Effector memory CD4-positive, alpha-beta T cell (primary cell): ENCODE measurements around the gene TLE6.
"Not testable (repeated sequence)": the region's sequence is repeated elsewhere in the genome, so short reads cannot be mapped to it uniquely, and the experiment has no call there.

Experiments
- DNase-seq, 3 donors: peaks; one replicate each; pipeline ENCODE4 v3.0.0-alpha.2; 2020
- H3K27ac ChIP-seq: 2 replicates; pipeline ENCODE4 v1.7.0; 2013; ENCODE audit warnings: mild to moderate bottlenecking, low read length, moderate library complexity; ENCODE audit not compliant: insufficient read depth, poor library complexity, severe bottlenecking
- H3K27me3 ChIP-seq: replicated peaks from 2 replicates; pipeline ENCODE4 v1.7.0; 2013; ENCODE audit warnings: mild to moderate bottlenecking, low read length; ENCODE audit not compliant: insufficient read depth, control insufficient read depth, poor library complexity, severe bottlenecking
- H3K36me3 ChIP-seq: 2 replicates; pipeline ENCODE4 v1.7.0; 2013; ENCODE audit warnings: mild to moderate bottlenecking, low read length, moderate library complexity; ENCODE audit not compliant: control insufficient read depth, insufficient read depth
- H3K4me1 ChIP-seq: 2 replicates; pipeline ENCODE4 v1.7.0; 2013; ENCODE audit warnings: low read length, mild to moderate bottlenecking; ENCODE audit not compliant: control insufficient read depth, insufficient read depth, poor library complexity, severe bottlenecking
- H3K4me3 ChIP-seq: 2 replicates; pipeline ENCODE4 v1.7.0; 2013; ENCODE audit warnings: low read length, low read depth, mild to moderate bottlenecking; ENCODE audit not compliant: insufficient read depth, poor library complexity, severe bottlenecking
- H3K9me3 ChIP-seq: 2 replicates; pipeline ENCODE4 v1.7.0; 2013; ENCODE audit warnings: mild to moderate bottlenecking, low read length, moderate library complexity; ENCODE audit not compliant: control insufficient read depth
- total RNA-seq, 3 donors: gene quantifications; one replicate each; lab custom pipeline; 2026; lab: John Stamatoyannopoulos, UW

TLE6 gene
- 0 to 0.17 (median 0) reads per million in 3 donors for total RNA-seq

DNA sequence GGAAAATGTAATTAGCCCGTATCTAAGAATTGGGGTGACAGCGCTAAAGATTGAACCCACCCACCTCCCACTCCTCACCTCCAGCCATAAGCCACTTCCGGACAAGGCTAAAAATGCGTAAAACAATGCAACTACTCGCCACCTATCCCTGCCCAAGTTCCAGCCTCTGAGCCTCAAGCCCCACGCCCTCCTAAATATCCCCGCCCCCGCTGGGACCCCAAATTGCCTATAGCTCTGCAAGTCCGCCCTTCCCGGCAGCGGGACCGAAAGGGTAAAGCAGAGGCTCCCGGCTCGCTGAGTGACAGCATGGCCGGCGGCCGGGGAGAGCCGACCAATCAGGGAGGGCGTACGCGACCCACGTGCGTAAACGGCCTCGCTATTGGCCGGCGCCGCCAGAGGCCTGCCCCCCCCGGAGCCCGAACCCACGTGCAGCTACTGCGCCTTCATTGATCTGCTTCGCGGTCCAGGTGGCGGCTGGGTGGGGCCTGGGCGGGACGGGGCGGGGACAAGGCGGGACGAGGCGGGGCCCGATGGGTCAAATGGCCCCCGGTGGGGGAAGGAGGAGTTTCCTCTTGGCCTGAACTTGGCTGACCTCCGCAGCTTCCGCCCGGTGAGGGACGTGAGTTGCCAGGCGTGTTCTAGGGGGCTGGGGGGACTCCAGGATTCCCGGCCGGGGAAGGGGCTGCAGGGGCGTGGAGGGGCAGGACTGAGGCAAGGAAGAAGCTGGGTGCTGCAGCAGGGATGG lies at the start of gene TLE6:
TLE6 (plus strand) TSS at position 564 of the 745 bp plus-strand sequence. CDS start 670 bp downstream, outside the sequence.
- DNase-seq, result peak; percentile 83 to 88 (median 88)
- H3K27ac ChIP-seq, result no peak within 1 kb of the TSS
- peaks cover 16% of the 10 kb centered on the region for H3K4me1 ChIP-seq
- H3K36me3 ChIP-seq, result no peaks in the 10 kb centered on the region
- H3K4me3 ChIP-seq, result peak within 1 kb of the TSS; percentile 79
- H3K9me3 ChIP-seq, result no peaks in the 10 kb centered on the region
- no peaks in the 10 kb centered on the region for H3K27me3 ChIP-seq

- no peak for DNase-seq
- Histone ChIP-seq H3K4me3 (no peak overlapping the region), H3K27me3 (no peaks in the 10 kb centered on the region), H3K9me3 (peaks cover 16% of the 10 kb centered on the region), H3K27ac (no peak overlapping the region), H3K4me1 (no peaks in the 10 kb centered on the region), H3K36me3 (peaks cover 27% of the 10 kb centered on the region)
Observed at GRCh38 chr19:2933490-2933910, 43.9 kb upstream of the TLE6 start.

DNA sequence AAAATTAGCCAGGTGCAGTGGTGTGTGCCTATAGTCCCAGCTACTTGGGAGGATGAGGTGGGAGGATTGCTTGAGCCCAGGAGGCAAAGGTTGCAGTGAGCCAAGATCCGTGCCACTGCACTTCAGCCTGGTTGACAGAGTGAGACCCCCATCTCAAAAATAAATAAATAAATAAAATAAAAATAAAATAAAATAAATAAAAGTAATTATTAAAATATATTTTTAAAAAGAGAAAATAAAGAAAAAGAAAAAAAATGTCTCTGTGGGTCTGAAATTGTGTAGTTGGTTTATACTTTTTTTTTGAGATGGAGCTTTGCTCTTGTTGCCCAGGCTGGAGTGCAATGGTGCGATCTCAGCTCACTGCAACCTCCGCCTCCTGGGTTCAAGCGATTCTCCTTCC lies 41.5 kb upstream of the TLE6 start:
- Histone ChIP-seq H3K9me3 (peaks cover 16% of the 10 kb centered on the region), H3K36me3 (peaks cover 32% of the 10 kb centered on the region)
- not testable (repeated sequence) for DNase-seq, H3K4me1 ChIP-seq, H3K27ac ChIP-seq, H3K4me3 ChIP-seq, H3K27me3 ChIP-seq

GRCh38 chr19:2942928-2943640 lies 34.3 kb upstream of the TLE6 start:
- no peak overlapping the region for H3K4me3 ChIP-seq
- DNase-seq, result no peak
- H3K36me3 ChIP-seq, result peaks cover 9% of the 10 kb centered on the region
- no peak overlapping the region for H3K27ac ChIP-seq
- no peaks in the 10 kb centered on the region for H3K9me3 ChIP-seq
- no peaks in the 10 kb centered on the region for H3K27me3 ChIP-seq
- H3K4me1 ChIP-seq, result peaks cover 12% of the 10 kb centered on the region

GRCh38 chr19:2944403-2944774 lies 33.0 kb upstream of the TLE6 start:
- Histone ChIP-seq H3K4me1 (peaks cover 15% of the 10 kb centered on the region), H3K27me3 (no peaks in the 10 kb centered on the region), H3K27ac (peak overlapping the region; percentile 75), H3K4me3 (peak overlapping the region; percentile 61), H3K9me3 (no peaks in the 10 kb centered on the region), H3K36me3 (peaks cover 3% of the 10 kb centered on the region)
- DNase-seq, result no peak

DNA sequence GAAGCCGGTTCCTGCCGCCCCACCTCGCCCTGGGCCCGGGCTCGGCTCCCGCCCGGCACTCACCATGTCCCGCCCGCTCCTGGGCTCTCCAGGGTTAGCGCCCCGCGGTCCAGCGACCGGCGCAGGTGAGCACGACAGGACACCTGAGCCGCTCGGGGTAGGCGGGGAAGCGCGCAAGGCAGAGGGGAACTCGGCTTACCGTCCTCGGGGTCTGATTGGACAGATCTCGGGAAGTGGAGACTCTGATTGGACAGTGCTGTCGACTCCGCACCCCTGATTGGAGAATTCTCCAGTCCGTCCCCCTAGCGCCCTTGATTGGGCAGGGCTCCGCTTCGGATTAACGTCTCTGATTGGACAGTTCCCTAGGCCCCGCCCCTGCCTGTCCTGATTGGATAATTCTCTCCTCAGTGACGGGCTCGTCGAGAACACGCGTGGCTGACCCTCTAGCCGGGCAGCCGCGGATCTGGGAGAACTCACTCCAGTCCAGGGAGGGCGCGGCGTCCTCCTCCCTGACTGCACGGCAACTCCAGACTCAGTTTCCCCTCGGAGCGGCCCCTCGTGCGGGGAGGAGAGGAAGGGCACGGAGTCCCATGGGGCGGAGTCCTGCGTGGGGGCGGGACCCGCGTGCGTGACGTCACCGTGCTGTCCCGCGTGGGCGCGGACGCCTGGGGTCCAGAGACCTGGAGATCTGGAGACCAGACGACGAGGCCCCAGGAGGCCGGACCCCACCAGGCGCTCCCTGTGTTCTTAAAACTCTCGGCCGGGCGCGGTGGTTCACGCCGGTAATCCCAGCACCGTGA lies 32.4 kb upstream of the TLE6 start, which contains the start of gene ZNF77:
ZNF77 (minus strand) TSS at position 197 of the 800 bp plus-strand sequence; CDS start at position 66, 131 bp downstream.
- Histone ChIP-seq H3K4me1 (peaks cover 21% of the 10 kb centered on the region), H3K27ac (peak within 1 kb of the TSS; percentile 75), H3K4me3 (peak within 1 kb of the TSS; percentile 61), H3K9me3 (no peaks in the 10 kb centered on the region), H3K27me3 (no peaks in the 10 kb centered on the region), H3K36me3 (no peaks in the 10 kb centered on the region)
- peak; percentile 96 to 99 (median 99) for DNase-seq

- Histone ChIP-seq H3K36me3 (no peaks in the 10 kb centered on the region), H3K4me1 (peaks cover 21% of the 10 kb centered on the region), H3K27ac (peak overlapping the region; percentile 75), H3K9me3 (no peaks in the 10 kb centered on the region), H3K27me3 (no peaks in the 10 kb centered on the region), H3K4me3 (peak overlapping the region; percentile 61)
- no peak for DNase-seq
Observed at GRCh38 chr19:2945575-2946184, 31.7 kb upstream of the TLE6 start.

- DNase-seq, result no peak
- Histone ChIP-seq H3K9me3 (no peaks in the 10 kb centered on the region), H3K27ac (peak overlapping the region; percentile 98), H3K4me3 (peak overlapping the region; percentile 84), H3K36me3 (no peaks in the 10 kb centered on the region), H3K4me1 (peaks cover 14% of the 10 kb centered on the region), H3K27me3 (no peaks in the 10 kb centered on the region)
Observed at GRCh38 chr19:2949939-2950285, 27.5 kb upstream of the TLE6 start.

DNA sequence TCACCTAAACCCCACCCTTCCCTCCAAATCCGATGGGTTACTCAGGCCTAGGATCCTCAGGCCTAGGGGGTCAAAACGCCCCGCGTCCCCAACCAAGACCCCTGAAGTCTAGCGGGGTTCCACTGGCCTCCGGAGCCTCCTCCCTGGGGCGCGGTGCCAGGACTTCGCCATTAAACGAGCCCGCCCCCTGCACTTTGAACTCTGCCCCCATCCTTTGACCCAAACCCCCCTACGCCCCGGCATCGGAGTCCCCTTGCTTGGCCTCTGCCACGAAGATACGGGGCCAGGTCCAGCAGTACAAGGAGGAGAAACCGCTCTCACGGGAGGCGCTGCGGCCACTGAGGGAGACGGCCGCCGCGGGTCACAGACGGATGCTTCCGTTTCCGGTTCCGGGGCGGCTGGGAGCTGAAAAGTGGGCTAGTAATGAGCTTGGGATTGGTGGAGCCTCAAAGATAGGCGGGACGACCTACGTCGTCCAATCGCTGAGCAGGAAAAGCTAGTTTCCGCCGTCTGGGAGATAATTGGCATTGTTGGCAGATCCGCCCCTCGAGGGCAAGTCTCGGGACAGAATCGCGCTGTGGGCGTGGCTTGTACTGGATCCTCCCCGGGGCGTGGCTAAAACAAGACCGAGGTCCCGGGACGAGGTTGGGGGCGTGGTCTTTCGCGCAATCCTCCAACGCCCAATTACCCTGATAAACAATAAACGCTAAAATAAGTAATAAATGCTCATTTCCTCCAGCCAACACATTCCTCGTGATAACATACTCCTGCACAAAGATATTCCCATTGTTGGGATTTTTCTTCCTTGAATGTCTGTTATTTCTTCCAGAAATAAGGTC lies 26.9 kb upstream of the TLE6 start:
- no peaks in the 10 kb centered on the region for H3K27me3 ChIP-seq
- no peaks in the 10 kb centered on the region for H3K9me3 ChIP-seq
- H3K4me3 ChIP-seq, result peak overlapping the region; percentile 84
- H3K4me1 ChIP-seq, result peaks cover 10% of the 10 kb centered on the region
- peak overlapping the region; percentile 98 for H3K27ac ChIP-seq
- H3K36me3 ChIP-seq, result no peaks in the 10 kb centered on the region
- DNase-seq, result peak; percentile 100
